ENCODE results near the gene CFHR4.

DNA sequence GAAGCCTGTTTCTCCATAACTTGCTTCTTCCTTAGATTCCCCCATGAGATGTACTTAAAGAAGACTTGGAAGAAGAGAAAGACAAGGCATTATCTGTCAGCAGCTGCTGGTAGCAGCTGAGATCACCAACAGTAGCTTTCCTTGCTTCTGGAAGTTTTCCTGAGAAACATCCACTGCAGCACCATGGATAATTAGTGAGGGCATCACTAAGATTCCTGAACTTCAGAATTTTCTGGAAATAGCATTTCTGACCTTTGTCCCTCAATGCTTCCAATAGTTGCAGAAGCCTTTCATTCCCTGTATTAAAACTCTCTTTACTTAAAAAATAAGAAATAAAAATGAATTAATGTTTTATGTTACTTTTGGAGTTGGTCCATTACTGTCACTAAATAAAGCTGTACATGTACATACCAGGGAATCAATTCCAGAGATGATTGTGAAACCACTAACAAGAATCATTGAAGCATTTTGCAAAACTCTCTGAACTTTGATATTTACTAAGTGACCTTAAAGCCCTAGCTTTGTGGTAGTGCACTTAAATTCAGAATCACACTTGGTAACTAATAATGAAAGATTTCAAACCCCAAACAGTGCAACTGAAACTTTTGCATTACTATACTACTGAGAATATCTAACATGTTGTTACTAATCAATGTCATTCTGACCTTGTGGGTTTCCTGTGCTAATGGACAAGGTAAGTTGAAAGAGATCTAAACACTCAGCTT, at the start of gene CFHR4:
- TF ChIP-seq, protein P1, sequence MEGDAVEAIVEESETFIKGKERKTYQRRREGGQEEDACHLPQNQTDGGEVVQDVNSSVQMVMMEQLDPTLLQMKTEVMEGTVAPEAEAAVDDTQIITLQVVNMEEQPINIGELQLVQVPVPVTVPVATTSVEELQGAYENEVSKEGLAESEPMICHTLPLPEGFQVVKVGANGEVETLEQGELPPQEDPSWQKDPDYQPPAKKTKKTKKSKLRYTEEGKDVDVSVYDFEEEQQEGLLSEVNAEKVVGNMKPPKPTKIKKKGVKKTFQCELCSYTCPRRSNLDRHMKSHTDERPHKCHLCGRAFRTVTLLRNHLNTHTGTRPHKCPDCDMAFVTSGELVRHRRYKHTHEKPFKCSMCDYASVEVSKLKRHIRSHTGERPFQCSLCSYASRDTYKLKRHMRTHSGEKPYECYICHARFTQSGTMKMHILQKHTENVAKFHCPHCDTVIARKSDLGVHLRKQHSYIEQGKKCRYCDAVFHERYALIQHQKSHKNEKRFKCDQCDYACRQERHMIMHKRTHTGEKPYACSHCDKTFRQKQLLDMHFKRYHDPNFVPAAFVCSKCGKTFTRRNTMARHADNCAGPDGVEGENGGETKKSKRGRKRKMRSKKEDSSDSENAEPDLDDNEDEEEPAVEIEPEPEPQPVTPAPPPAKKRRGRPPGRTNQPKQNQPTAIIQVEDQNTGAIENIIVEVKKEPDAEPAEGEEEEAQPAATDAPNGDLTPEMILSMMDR (IDR thresholded peaks at IDR 0.05), result no peak
- TF ChIP-seq POLR2A (IDR thresholded peaks at IDR 0.05) (no peak), EP300 (IDR thresholded peaks at IDR 0.05) (no peak)
